22Rv1 (cell line): ENCODE results near the gene ZNF761.
"Not testable (repeated sequence)": the region's sequence is repeated elsewhere in the genome, so short reads cannot be mapped to it uniquely, and the experiment has no call there.

Experiments used
- ZFX ChIP-seq: fragments of 450-650 bp; IDR thresholded peaks from 2 replicates; pipeline ENCODE4 v1.6.1; 2017; ENCODE audit warnings: antibody characterized with exemption, borderline replicate concordance
- TF ChIP-seq, protein P1 (sequence below): fragments of 450-650 bp; IDR thresholded peaks from 2 replicates; pipeline ENCODE4 v1.5.1; 2017; ENCODE audit warnings: mild to moderate bottlenecking

- TF ChIP-seq, protein P1, sequence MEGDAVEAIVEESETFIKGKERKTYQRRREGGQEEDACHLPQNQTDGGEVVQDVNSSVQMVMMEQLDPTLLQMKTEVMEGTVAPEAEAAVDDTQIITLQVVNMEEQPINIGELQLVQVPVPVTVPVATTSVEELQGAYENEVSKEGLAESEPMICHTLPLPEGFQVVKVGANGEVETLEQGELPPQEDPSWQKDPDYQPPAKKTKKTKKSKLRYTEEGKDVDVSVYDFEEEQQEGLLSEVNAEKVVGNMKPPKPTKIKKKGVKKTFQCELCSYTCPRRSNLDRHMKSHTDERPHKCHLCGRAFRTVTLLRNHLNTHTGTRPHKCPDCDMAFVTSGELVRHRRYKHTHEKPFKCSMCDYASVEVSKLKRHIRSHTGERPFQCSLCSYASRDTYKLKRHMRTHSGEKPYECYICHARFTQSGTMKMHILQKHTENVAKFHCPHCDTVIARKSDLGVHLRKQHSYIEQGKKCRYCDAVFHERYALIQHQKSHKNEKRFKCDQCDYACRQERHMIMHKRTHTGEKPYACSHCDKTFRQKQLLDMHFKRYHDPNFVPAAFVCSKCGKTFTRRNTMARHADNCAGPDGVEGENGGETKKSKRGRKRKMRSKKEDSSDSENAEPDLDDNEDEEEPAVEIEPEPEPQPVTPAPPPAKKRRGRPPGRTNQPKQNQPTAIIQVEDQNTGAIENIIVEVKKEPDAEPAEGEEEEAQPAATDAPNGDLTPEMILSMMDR = not testable (repeated sequence)
- TF ChIP-seq ZFX = not testable (repeated sequence)
These were observed 8.7 kb upstream of the ZNF761 start for GRCh38 chr19:53423074-53423473.
